AG09319 (cell line): ENCODE results near the gene PLD5.

Source experiments
- DNase-seq: peaks from one replicate; pipeline ENCODE4 v3.0.0-alpha.2; 2010; ENCODE audit warnings: low read depth; ENCODE audit errors: extremely low read depth
- CTCF ChIP-seq: IDR thresholded peaks from 2 replicates; pipeline ENCODE4 v1.5.1; 2011; ENCODE audit warnings: low read depth, mild to moderate bottlenecking, inconsistent platforms, low read length, moderate library complexity

Gene PLD5

GRCh38 chr1:242197907-242198820 is 326.3 kb downstream of the PLD5 start:
- no peak for TF ChIP-seq CTCF
- no peak for DNase-seq

- no peak for DNase-seq
These were observed 327.6 kb downstream of the PLD5 start for GRCh38 chr1:242196914-242197313.

GRCh38 chr1:242196101-242196500 is 328.4 kb downstream of the PLD5 start:
- no peak for DNase-seq
- no peak for TF ChIP-seq CTCF

More at GRCh38 chr1:242196914-242197313, 327.6 kb downstream of the PLD5 start:
- TF ChIP-seq CTCF = no peak

GRCh38 chr1:242189591-242189990 is 334.9 kb downstream of the PLD5 start:
- DNase-seq = no peak
- TF ChIP-seq CTCF = no peak

GRCh38 chr1:242187816-242188215 is 336.7 kb downstream of the PLD5 start:
- TF ChIP-seq CTCF = no peak
- DNase-seq = no peak

- no peak for DNase-seq
These were observed 337.3 kb downstream of the PLD5 start for GRCh38 chr1:242187171-242187570.

More at GRCh38 chr1:242187171-242187570, 337.3 kb downstream of the PLD5 start:
- no peak for TF ChIP-seq CTCF
